HG03045 (cell line): Measurements from ENCODE around the gene CHTOP.
"Not testable (repeated sequence)": the region's sequence is repeated elsewhere in the genome, so short reads cannot be mapped to it uniquely, and the experiment has no call there.

ENCODE experiments used
- ATAC-seq: cut with Tn5 transposase; IDR thresholded peaks from one replicate; pipeline ENCODE4 v1.9.1; 2021; ENCODE audit warnings: mild to moderate bottlenecking, moderate library complexity; ENCODE audit not compliant: unreplicated experiment

Gene CHTOP

GRCh38 chr1:153630384-153630783, 3.5 kb upstream of the CHTOP start:
- ATAC-seq, result no peak

GRCh38 chr1:153631047-153632022, 2.5 kb upstream of the CHTOP start:
- no peak for ATAC-seq

- ATAC-seq, result no peak
Measured at GRCh38 chr1:153633161-153633753, 609 bp upstream of the CHTOP start.

DNA sequence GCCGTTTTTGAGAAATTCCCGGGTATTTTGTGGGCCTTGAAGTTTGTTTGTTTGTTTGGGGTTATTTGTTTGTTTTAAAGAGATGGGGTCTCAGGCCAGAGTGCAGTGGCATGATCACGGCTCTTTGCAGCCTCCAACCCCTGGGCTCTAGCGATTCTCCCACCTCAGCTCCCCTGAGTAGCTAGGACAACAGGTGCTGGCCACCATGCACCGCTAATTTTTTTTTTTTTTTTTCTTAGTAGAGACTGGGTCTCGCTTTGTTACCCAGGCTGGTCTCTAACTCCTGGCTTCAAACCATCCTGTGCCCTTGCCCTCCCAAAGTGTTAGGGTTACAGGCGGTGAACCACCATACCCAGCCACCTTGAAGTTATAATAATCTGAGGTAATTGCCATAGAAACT, 2.0 kb downstream of the CHTOP start:
- no peak for ATAC-seq

GRCh38 chr1:153636312-153636711, 2.4 kb downstream of the CHTOP start:
- no peak for ATAC-seq

DNA sequence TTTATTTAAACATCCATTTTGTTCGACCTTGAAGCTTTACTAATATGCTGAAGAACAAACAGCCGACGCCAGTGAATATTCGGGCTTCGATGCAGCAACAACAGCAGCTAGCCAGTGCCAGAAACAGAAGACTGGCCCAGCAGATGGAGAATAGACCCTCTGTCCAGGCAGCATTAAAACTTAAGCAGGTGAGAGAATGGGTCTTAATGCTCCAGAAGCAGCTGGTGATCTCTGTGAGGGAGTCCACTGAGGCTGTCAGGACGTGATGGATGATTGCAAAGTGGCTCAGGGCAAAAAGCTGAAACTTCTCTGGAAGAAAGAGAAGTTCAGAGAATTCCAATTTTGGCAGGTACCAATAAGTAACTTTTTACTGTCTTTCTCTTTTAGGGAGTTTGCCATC, 4.4 kb downstream of the CHTOP start:
- ATAC-seq, result no peak

DNA sequence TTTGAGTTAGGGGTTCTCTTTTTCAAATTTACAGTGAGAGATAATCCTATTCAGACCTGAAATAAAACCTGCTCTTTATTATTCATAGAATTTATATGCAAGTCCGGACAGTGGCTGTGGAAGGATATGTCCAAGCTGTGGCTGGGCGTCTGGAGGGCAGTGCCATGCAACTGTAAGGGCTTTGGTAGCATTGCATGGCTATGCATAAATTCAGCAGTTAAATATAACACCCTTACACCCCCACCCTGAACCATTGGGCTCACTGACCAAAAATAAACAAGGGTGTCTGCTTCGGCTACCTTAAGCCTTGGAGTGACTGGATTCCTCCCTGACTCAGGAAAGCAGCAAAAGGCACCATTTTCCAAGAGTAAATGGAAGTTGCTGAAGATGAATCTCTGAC, 5.4 kb downstream of the CHTOP start:
- ATAC-seq, result no peak

- ATAC-seq, result not testable (repeated sequence)
Measured at GRCh38 chr1:153640213-153640612, 6.3 kb downstream of the CHTOP start.

- no peak for ATAC-seq
Measured at GRCh38 chr1:153640861-153641260, 7.0 kb downstream of the CHTOP start.

DNA sequence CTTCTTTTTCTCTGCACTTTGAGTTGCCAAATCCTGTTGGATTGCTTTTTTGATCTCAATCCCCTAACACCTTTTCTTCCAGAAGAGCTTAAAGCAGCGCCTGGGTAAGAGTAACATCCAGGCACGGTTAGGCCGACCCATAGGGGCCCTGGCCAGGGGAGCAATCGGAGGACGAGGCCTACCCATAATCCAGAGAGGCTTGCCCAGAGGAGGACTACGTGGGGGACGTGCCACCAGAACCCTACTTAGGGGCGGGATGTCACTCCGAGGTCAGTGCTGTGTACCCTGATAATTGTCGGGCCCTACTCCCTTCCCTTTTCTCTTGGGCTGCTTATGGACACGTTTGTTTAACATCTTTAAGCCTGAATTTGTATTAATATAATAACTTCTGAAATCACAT, 8.3 kb downstream of the CHTOP start:
- ATAC-seq, result no peak

GRCh38 chr1:153643100-153643499, 9.2 kb downstream of the CHTOP start:
- ATAC-seq, result no peak

DNA sequence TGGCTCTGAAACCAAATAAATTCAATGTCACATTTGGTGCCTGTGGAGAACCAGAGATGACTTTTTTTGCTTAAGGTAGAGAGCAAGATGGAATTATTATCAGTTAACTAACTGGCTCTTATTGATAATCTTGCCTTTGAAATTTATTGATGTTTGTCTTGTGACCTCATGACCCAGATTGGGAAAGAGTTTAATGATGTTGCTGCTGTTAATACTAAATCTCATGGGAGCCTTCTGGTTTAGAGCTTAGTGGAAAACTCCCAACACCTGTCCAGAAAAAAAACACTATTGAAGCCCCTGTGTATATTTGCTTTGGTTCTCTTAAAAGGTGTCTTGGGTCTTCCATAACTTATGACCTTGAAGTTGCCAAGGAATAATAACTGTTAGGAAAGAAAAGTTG, 9.9 kb downstream of the CHTOP start:
- no peak for ATAC-seq

GRCh38 chr1:153646672-153647345, 12.9 kb downstream of the CHTOP start:
- ATAC-seq, result no peak

GRCh38 chr1:153647346-153647714, 13.5 kb downstream of the CHTOP start:
- no peak for ATAC-seq

DNA sequence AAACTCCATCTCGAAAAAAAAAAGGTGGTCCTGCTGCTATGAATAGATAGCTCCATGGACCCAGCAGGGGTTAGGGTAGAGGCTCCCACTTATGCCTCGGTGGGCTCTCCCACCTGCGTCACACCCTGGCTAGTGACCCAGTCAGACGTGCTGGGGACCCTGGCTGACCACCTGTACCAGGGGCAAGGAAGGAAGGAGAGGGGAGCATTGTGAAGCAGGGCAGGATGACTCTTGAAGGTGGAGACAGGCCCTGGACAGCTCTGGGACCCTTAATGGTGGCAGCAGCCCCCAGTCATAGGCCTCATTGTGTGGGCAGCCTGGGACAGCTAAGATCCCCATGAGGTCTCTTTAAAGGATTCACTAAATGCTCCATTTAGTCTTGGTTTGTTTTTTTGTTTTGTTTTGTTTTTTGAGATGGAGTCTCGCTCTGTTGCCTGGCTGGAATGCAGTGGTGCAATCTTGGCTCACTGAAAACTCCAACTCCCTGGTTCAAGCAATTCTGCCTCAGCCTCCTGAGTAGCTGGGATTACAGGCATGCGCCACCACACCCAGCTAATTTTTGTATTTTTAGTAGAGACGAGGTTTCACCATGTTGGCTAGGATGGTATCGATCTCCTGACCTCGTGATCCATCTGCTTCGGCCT, 14.3 kb downstream of the CHTOP start:
- ATAC-seq, result no peak

- ATAC-seq, result no peak
Measured at GRCh38 chr1:153649137-153649862, 15.4 kb downstream of the CHTOP start.

DNA sequence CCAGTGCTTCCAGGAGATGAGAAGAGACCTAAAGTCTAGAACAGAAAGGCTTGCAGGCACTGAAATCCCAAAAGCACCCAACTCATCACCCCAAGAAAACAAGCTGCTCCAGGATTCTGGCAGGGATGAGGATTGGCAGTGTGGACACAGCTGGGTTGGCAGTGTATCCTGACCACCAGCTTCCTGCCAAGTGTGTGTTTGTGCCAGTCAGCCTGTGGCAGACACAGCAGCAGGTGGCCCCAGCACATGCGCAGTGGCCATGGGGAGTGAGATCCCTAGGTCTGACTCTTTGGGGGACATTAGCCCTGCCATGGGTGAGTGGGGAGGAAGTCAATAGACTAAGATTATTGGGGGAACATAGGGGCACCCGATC, 16.0 kb downstream of the CHTOP start:
- no peak for ATAC-seq

GRCh38 chr1:153651771-153652170, 17.9 kb downstream of the CHTOP start:
- ATAC-seq, result no peak

GRCh38 chr1:153652805-153653500, 19.1 kb downstream of the CHTOP start:
- no peak for ATAC-seq

DNA sequence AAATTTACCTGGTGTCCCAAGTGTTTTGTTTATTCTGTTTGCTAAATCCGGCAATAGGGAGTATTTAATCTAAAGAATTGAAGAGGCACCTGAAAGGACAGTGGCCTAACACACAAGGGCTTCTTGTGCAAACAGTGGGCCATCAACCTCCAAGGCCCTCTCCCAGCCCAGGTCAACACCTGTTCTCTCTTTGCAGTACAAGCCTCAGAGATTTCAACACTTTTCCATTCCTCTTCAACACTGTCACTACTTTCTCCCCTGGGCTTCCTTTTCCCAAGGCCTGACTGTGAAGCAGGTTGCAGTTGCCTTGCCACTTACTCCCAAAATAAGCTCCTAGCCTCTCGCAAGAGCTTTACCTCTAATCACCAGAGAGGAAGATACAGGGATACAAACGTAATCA, 21.5 kb downstream of the CHTOP start:
- no peak for ATAC-seq
